H9 (cell line): ENCODE results near the gene ATF2. TPM values are rescaled to one million over a fixed set of nuclear protein-coding genes. Genes with fewer than 3 reads are reported as not detected.
A peak's percentile ranks its signal among the peaks of the same experiment; 100 is the strongest.

Source experiments
- DNase-seq: peaks from one replicate; pipeline ENCODE4 v3.0.0-alpha.2; 2017
- H2AFZ ChIP-seq: one replicate; pipeline ENCODE4 v1.6.1; 2013; ENCODE audit warnings: mild to moderate bottlenecking, low read length, control low read depth, moderate library complexity
- H2AK5ac ChIP-seq: 2 replicates; pipeline ENCODE4 v1.6.1; 2013; ENCODE audit warnings: low read length, control low read depth, mixed read lengths; ENCODE audit not compliant: insufficient read length
- H2BK120ac ChIP-seq: one replicate; pipeline ENCODE4 v1.6.1; 2013; ENCODE audit warnings: low read depth, mild to moderate bottlenecking, low read length, control low read depth, inconsistent platforms; ENCODE audit not compliant: poor library complexity, severe bottlenecking
- H2BK12ac ChIP-seq: 2 replicates; pipeline ENCODE4 v1.6.1; 2013; ENCODE audit warnings: low read length, control low read depth, mixed read lengths, low read depth; ENCODE audit not compliant: insufficient read length
- H2BK15ac ChIP-seq: 2 replicates; pipeline ENCODE4 v1.6.1; 2013; ENCODE audit warnings: low read depth, low read length, control low read depth
- H2BK20ac ChIP-seq: one replicate; pipeline ENCODE4 v1.6.1; 2013; ENCODE audit warnings: low read depth, mild to moderate bottlenecking, low read length, control low read depth, inconsistent platforms; ENCODE audit not compliant: poor library complexity, severe bottlenecking
- H2BK5ac ChIP-seq: 2 replicates; pipeline ENCODE4 v1.6.1; 2013; ENCODE audit warnings: low read length, control low read depth, mixed read lengths; ENCODE audit not compliant: insufficient read length
- H3K14ac ChIP-seq: 2 replicates; pipeline ENCODE4 v1.6.1; 2013; ENCODE audit warnings: low read length, control low read depth; ENCODE audit not compliant: insufficient read depth
- H3K18ac ChIP-seq: 2 replicates; pipeline ENCODE4 v1.6.1; 2013; ENCODE audit warnings: low read depth, mild to moderate bottlenecking, mixed read lengths, low read length, control low read depth; ENCODE audit not compliant: insufficient read length
- H3K23ac ChIP-seq: 2 replicates; pipeline ENCODE4 v1.6.1; 2013; ENCODE audit warnings: low read length, control low read depth, mixed read lengths, low read depth; ENCODE audit not compliant: insufficient read length
- H3K23me2 ChIP-seq: 2 replicates; pipeline ENCODE4 v1.6.1; 2013; ENCODE audit warnings: low read depth, mild to moderate bottlenecking, mixed read lengths, low read length, control low read depth; ENCODE audit not compliant: insufficient read length, poor library complexity, severe bottlenecking
- H3K27ac ChIP-seq: 2 replicates; pipeline ENCODE4 v1.5.1; 2013; ENCODE audit warnings: low read length, control low read depth, mixed read lengths, low read depth; ENCODE audit not compliant: insufficient read length
- H3K27me3 ChIP-seq: 2 replicates; pipeline ENCODE4 v1.6.1; 2013; ENCODE audit warnings: low read length, control low read depth, inconsistent platforms; ENCODE audit not compliant: insufficient read depth
- H3K4ac ChIP-seq: 2 replicates; pipeline ENCODE4 v1.6.1; 2013; ENCODE audit warnings: low read depth, mild to moderate bottlenecking, control low read depth, inconsistent platforms, low read length, moderate library complexity
- H3K4me1 ChIP-seq: 2 replicates; pipeline ENCODE4 v1.6.1; 2013; ENCODE audit warnings: low read length, control low read depth, inconsistent platforms; ENCODE audit not compliant: insufficient read depth
- H3K4me2 ChIP-seq: 2 replicates; pipeline ENCODE4 v1.6.1; 2013; ENCODE audit warnings: low read length, control low read depth, mixed read lengths; ENCODE audit not compliant: insufficient read length, insufficient read depth
- H3K56ac ChIP-seq: 2 replicates; pipeline ENCODE4 v1.6.1; 2013; ENCODE audit warnings: low read depth, mild to moderate bottlenecking, mixed read lengths, low read length, control low read depth; ENCODE audit not compliant: insufficient read length
- H3K79me1 ChIP-seq: 2 replicates; pipeline ENCODE4 v1.6.1; 2013; ENCODE audit warnings: low read depth, mild to moderate bottlenecking, moderate library complexity, low read length, control low read depth, inconsistent platforms; ENCODE audit not compliant: insufficient read depth, poor library complexity, severe bottlenecking
- H3K79me2 ChIP-seq: 2 replicates; pipeline ENCODE4 v1.6.1; 2013; ENCODE audit warnings: low read length, control low read depth, inconsistent platforms; ENCODE audit not compliant: insufficient read depth
- H3K9ac ChIP-seq: 2 replicates; pipeline ENCODE4 v1.6.1; 2013; ENCODE audit warnings: low read length, control low read depth, mixed read lengths; ENCODE audit not compliant: insufficient read length; ENCODE audit errors: extremely low read depth
- H3K9me3 ChIP-seq: one replicate; pipeline ENCODE4 v1.6.1; 2013; ENCODE audit warnings: low read depth, low read length, inconsistent platforms; ENCODE audit not compliant: control insufficient read depth
- H3T11ph ChIP-seq: one replicate; pipeline ENCODE4 v1.6.1; 2013; ENCODE audit warnings: mild to moderate bottlenecking, low read length, control low read depth, inconsistent platforms
- H4K20me1 ChIP-seq: one replicate; pipeline ENCODE4 v1.6.1; 2013; ENCODE audit not compliant: control insufficient read depth, insufficient read length, insufficient read depth
- H4K5ac ChIP-seq: 2 replicates; pipeline ENCODE4 v1.6.1; 2013; ENCODE audit warnings: low read depth, mild to moderate bottlenecking, mixed read lengths, low read length, control low read depth; ENCODE audit not compliant: insufficient read length
- H4K8ac ChIP-seq: replicated peaks from 2 replicates; pipeline ENCODE4 v1.6.1; 2013; ENCODE audit warnings: low read length, control low read depth, mixed read lengths, low read depth; ENCODE audit not compliant: insufficient read length
- H4K91ac ChIP-seq: 2 replicates; pipeline ENCODE4 v1.6.1; 2013; ENCODE audit warnings: low read depth, mild to moderate bottlenecking, moderate library complexity, mixed read lengths, low read length, control low read depth; ENCODE audit not compliant: insufficient read length
- H3K27ac Mint-ChIP-seq, 3 experiments: 2 replicates in 2 of 3; 3 replicates in 1 of 3; pipeline ENCODE4 v1.8.0; 2020 to 2021; ENCODE audit warnings: mixed read lengths in 3 of 3, mild to moderate bottlenecking in 1 of 3, moderate library complexity in 1 of 3
- H3K27me3 Mint-ChIP-seq: 2 replicates; pipeline ENCODE4 v1.8.0; 2021; ENCODE audit warnings: low read depth, mild to moderate bottlenecking, moderate library complexity, mixed read lengths
- H3K36me3 Mint-ChIP-seq, 3 experiments: 2 replicates in 2 of 3; 3 replicates in 1 of 3; pipeline ENCODE4 v1.8.0; 2020 to 2021; ENCODE audit warnings: low read depth in 3 of 3, mixed read lengths in 3 of 3; ENCODE audit not compliant: insufficient read depth in 1 of 3
- H3K4me1 Mint-ChIP-seq, 2 experiments: 2 replicates each; pipeline ENCODE4 v1.8.0; 2020; ENCODE audit warnings: mixed read lengths in 2 of 2
- H3K4me3 Mint-ChIP-seq, 2 experiments: 2 replicates in 1 of 2; 3 replicates in 1 of 2; pipeline ENCODE4 v1.8.0; 2020 to 2021; ENCODE audit warnings: mild to moderate bottlenecking in 2 of 2, mixed read lengths in 2 of 2, moderate library complexity in 1 of 2
- H3K9me3 Mint-ChIP-seq, 2 experiments: 2 replicates in 1 of 2; 3 replicates in 1 of 2; pipeline ENCODE4 v1.8.0; 2020; ENCODE audit warnings: mild to moderate bottlenecking in 2 of 2, mixed read lengths in 2 of 2, moderate library complexity in 1 of 2
- WGBS: extraction: QIAGEN DNeasy Blood & Tissue Kit; methylation state at CpG from one replicate; pipeline ENCODE4 v1.1.7; 2013; ENCODE audit warnings: missing lambda C conversion rate, low lambda C conversion rate, mixed read lengths; ENCODE audit not compliant: insufficient read length; ENCODE audit errors: extremely low coverage; 5-methylcytosine and 5-hydroxymethylcytosine counted together
- microRNA-seq: library from miRNA; unstranded; fragments of <30 nt; microRNA quantifications from one replicate; pipeline ENCODE4, GENCODE V29; 2020; ENCODE audit warnings: borderline microRNAs expressed
- total RNA-seq: library from RNA; stranded (reverse); gene quantifications from 2 replicates; pipeline ENCODE4 v1.2.1, GENCODE V29; 2021
- TF ChIP-seq, protein P1 (sequence below): fragments of 200-600 bp; sonication (generic); conservative IDR thresholded peaks from 3 replicates; pipeline ENCODE4 v1.8.0; 2021; ENCODE audit warnings: antibody characterized with exemption, mild to moderate bottlenecking

Gene ATF2
- total RNA-seq, 1 experiment from 2014 or later, result 40.9 TPM

- no peaks in the 10 kb centered on the region for H3K27me3 Mint-ChIP-seq
- no peak overlapping the region for H2BK15ac ChIP-seq
- H3K79me1 ChIP-seq, result no peaks in the 10 kb centered on the region
- H3K27ac Mint-ChIP-seq, result no peak overlapping the region
- peaks cover 0 to 3% (median 0%) of the 10 kb centered on the region in 3 experiments; a peak in 1 of 7 replicates for H3K36me3 Mint-ChIP-seq
- H3K27me3 ChIP-seq, result no peaks in the 10 kb centered on the region
- no peak overlapping the region for H2BK5ac ChIP-seq
- no peak overlapping the region for H3K14ac ChIP-seq
- H3K4me1 ChIP-seq, result no peaks in the 10 kb centered on the region
- DNase-seq, result no peak
- H3K79me2 ChIP-seq, result no peaks in the 10 kb centered on the region
- no peaks in the 10 kb centered on the region for H4K20me1 ChIP-seq
- no peak overlapping the region for H2BK12ac ChIP-seq
- no peak overlapping the region for H3K9ac ChIP-seq
- no peaks in the 10 kb centered on the region for H3K23me2 ChIP-seq
- H3K27ac ChIP-seq, result no peak overlapping the region
- no peak overlapping the region for H2BK120ac ChIP-seq
- H3K56ac ChIP-seq, result no peak overlapping the region
- no peak overlapping the region for H3K23ac ChIP-seq
- H3K4me1 Mint-ChIP-seq, result peaks cover 2 to 3% of the 10 kb centered on the region in 2 experiments; a peak in 3 of 4 replicates
- no peak overlapping the region for H2AK5ac ChIP-seq
- H3K4me3 Mint-ChIP-seq, result no peak overlapping the region
- peaks cover 3 to 4% of the 10 kb centered on the region in 2 experiments; a peak in 2 of 5 replicates for H3K9me3 Mint-ChIP-seq
- no peaks in the 10 kb centered on the region for H3K9me3 ChIP-seq
- no peak overlapping the region for H3K18ac ChIP-seq
- TF ChIP-seq, protein P1, sequence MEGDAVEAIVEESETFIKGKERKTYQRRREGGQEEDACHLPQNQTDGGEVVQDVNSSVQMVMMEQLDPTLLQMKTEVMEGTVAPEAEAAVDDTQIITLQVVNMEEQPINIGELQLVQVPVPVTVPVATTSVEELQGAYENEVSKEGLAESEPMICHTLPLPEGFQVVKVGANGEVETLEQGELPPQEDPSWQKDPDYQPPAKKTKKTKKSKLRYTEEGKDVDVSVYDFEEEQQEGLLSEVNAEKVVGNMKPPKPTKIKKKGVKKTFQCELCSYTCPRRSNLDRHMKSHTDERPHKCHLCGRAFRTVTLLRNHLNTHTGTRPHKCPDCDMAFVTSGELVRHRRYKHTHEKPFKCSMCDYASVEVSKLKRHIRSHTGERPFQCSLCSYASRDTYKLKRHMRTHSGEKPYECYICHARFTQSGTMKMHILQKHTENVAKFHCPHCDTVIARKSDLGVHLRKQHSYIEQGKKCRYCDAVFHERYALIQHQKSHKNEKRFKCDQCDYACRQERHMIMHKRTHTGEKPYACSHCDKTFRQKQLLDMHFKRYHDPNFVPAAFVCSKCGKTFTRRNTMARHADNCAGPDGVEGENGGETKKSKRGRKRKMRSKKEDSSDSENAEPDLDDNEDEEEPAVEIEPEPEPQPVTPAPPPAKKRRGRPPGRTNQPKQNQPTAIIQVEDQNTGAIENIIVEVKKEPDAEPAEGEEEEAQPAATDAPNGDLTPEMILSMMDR, result no peak
- no peak overlapping the region for H4K8ac ChIP-seq
- H3T11ph ChIP-seq, result no peak overlapping the region
- H2BK20ac ChIP-seq, result no peak overlapping the region
- H4K91ac ChIP-seq, result no peak overlapping the region
- no CpG with 5 or more reads among the region's 3 CpGs for WGBS
- no peak overlapping the region for H4K5ac ChIP-seq
- no peak overlapping the region for H3K4ac ChIP-seq
- H2AFZ ChIP-seq, result peak overlapping the region; percentile 36
- no peak overlapping the region for H3K4me2 ChIP-seq
These were observed 145.1 kb downstream of the ATF2 start for GRCh38 chr2:175022923-175023322.

Small RNA genes lying within 50 kb of the gene (microRNA-seq; reads per million reads assigned to microRNA genes)
- 1.4 reads per million, percentile 10 among the genes with 10 or more reads in this experiment for gene MIR933

Other genes with a start within 250 kb of the ATF2 start
- 33.9 and 37.0 TPM in 2 replicates for gene CHN1, start 162.8 kb downstream of the ATF2 start, total RNA-seq
- gene ATP5MC3, start 13.5 kb upstream of the ATF2 start, total RNA-seq, result 326 and 334 TPM in 2 replicates